CD4-positive, alpha-beta T cell treated with Interleukin-6 at 100 ng/mL for 8 hours (primary cell): ENCODE measurements around the gene NME7.
"Not testable (repeated sequence)": the region's sequence is repeated elsewhere in the genome, so short reads cannot be mapped to it uniquely, and the experiment has no call there.

ENCODE experiments used
- DNase-seq: peaks from one replicate; pipeline ENCODE4 v3.0.0-alpha.2; 2020; ENCODE audit warnings: mixed read lengths, low spot score

The NME7 gene, protein sequence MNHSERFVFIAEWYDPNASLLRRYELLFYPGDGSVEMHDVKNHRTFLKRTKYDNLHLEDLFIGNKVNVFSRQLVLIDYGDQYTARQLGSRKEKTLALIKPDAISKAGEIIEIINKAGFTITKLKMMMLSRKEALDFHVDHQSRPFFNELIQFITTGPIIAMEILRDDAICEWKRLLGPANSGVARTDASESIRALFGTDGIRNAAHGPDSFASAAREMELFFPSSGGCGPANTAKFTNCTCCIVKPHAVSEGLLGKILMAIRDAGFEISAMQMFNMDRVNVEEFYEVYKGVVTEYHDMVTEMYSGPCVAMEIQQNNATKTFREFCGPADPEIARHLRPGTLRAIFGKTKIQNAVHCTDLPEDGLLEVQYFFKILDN

DNA sequence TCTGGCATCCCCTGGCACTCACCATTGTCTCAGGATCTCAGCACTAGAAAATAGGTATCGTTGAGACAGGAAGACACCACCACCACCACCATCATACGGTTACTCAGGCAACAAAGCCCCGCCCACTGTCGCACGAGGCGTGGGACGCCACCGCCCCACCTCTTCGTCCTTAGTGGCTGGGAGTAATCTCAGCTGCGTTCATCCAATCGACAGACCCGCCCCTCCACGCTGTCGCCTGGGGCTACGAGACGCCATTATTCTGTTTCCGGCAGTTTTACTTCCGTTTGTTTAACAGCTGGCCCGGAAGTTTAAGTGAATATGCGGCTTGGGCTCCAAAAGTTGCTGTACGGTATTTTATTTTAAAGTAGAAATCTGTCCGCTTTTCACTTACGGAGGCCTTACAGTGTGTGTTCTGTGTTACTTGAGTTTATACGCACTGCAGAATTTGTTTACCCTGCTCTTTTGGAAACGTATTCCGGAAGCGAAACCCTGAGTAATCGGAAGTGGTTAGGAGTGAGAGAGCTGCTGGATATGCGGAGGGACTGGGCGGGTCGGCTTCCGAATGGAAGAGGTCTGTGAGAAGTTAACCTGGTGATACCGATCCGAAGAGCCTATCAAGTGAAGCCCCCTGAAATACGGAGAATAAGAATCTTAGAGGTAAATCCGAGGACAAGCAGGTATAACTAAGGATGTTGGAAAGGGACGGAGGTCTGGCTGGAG is at the start of gene NME7, which contains the start of gene BLZF1:
TSS of gene NME7 (minus strand) at position 112 of the 720 bp plus-strand sequence. CDS start at position 25, 87 bp downstream.
TSS of gene BLZF1 (plus strand) at position 510 of the 720 bp plus-strand sequence. CDS start 1,328 bp downstream, outside the sequence.
- peak; percentile 97 for DNase-seq

- DNase-seq = no peak
Measured at GRCh38 chr1:169414952-169415351, 47.4 kb upstream of the NME7 start.

DNA sequence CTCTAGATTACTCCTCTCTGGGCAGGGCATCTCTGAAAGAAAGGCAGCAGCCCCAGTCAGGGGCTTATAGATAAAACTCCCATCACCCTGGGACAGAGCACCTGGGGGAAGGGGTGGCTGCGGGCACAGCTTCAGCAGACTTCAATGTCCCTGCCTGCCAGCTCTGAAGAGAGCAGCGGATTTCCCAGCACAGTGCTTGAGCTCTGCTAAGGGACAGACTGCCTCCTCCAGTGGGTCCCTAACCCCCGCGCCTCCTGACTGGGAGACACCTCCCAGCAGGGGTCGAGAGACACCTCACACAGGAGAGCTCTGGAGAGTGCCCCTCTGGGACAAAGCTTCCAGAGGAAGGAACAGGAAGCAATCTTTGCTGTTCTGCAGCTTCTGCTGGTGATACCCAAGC is 40.7 kb upstream of the NME7 start:
- DNase-seq = not testable (repeated sequence)

GRCh38 chr1:169402578-169402977 is 35.0 kb upstream of the NME7 start:
- DNase-seq = not testable (repeated sequence)

DNA sequence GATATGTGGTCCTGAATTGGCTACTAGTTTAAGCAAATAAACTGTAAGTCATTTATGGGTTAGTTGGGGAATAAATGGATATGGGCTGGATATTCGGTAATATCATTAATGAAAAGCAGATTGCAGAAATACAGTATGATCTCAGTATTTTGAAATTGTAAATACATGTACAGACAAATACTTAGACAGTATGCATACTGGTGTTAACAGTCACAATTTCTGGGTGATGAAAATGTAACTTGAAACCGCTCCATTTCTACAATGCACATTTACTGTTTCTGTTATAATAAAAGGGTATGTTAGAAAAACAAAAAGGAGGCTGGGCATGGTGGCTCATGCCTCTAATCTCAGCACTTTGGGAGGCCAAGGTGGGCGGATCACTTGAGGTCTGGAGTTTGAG is 28.4 kb upstream of the NME7 start:
- no peak for DNase-seq

DNA sequence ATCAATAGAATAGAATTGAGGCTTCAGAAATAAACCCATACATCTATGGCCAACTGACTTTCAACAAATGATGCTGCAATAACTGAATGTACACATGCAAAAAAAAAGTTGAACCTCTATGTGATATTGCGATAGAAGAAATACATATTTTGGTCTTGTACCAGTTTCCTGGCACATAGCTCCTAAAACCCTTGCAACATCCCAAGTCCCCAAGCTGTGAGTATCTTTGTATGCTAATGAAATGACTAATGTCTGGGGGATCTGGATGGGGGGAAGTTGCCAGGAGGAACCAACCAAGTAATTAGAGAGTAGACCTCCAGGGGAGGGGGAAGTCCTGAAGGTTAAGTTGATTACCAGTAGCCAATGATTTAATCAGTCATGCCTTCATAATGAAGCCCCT is 24.8 kb upstream of the NME7 start:
- DNase-seq = no peak

- no peak for DNase-seq
Measured at GRCh38 chr1:169390303-169390702, 22.7 kb upstream of the NME7 start.

- no peak for DNase-seq
Measured at GRCh38 chr1:169387399-169387798, 19.8 kb upstream of the NME7 start.

GRCh38 chr1:169383449-169383848 is 15.9 kb upstream of the NME7 start:
- DNase-seq = no peak

DNA sequence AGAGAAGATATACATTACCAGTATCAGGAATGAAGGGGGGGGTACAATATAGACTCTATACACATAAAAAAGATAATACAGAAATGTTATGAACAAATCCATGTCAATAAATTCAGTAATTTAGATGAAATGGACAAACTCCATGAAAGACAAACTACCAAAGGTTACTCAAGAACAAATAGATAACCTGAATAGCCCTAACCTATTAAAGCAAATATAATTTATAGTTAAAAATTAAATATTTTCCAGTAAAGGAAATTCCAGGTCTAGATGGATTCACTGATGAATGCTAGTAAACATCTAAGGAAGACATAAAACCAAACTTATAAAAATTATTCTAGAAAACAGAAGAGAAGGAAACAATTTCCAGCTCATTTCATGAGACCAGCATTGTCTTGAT is 13.6 kb upstream of the NME7 start:
- no peak for DNase-seq

- DNase-seq = peak; percentile 8
Measured at GRCh38 chr1:169371404-169371803, 3.8 kb upstream of the NME7 start.

GRCh38 chr1:169368406-169368769 is 791 bp upstream of the NME7 start:
- DNase-seq = peak; percentile 3

DNA sequence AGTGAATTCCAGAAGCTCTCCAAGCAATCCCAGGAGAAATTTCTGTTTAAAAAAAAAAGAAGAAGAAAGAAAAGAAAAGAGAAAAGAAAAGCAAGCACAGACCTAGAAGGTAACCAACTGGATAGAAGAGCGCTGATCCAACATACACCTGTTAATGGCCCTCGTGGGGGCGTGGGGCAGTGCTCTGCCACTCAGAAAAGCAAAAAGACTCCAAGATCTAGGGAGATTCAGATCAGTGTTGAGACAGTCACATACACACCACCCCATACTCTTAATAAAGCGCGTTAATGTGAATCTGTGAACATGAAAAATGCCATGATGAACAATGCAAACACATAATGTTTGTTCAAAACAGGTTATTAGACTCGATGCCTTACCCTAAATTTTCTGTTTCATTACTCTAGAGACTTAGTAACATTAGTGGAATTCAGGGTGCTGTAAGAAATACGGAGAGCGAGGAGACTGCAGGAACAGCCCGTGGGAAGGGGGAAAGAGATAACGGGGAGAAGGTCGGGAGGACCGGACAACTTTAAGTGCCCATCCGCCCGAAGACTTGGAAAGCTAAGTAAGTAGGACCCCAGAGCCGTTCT is 406 bp downstream of the NME7 start:
- DNase-seq = no peak

- no peak for DNase-seq
Measured at GRCh38 chr1:169364948-169365347, 2.6 kb downstream of the NME7 start.

DNA sequence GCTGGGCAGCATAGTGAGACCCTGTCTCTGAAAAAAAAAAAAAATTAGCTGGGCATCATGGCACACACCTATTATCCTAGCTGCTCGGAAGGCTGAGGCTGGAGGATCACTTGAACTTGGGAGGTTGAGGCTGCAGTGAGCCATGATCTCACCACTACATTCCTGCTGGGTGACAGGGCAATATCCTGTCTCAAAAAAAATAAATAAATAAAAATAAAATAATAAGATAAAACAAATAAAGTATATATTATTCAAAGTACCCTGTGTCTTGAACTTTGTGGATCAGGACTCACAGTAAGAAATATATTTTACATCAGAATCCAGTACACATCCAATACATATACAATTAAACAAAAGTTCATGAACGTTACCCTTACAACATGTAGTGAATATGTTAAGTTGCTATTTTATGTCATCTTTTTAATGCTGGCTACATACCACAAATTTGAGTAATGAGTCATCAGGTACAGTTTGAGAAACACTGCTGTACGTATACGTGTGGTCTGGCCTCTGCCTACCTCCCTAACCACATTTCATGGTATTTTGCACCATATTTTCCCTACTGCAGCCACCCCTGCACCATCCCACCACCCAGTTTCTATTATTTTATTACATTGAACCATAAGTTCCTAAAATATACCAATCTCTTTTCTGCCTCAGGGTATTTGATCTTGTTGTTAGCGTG is 4.4 kb downstream of the NME7 start:
- DNase-seq = peak; percentile 3

DNA sequence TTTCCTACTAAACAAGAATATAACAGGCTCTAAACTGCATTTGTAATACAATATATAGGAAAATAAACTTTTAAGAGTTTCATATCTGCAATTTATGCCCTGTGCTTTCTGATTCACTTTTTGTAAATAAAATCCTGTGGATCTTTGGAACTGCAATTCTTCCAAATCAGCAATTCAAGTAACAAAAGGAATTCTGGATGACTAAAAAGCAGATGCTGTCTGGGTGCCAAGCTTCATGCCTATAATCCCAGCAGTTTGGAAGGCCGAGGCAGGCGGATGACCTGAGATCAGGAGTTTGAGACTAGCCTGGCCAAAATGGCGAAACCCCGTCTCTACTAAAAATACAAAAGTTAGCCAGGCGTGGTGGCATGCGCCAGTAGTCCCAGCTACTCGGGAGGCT is 6.3 kb downstream of the NME7 start:
- DNase-seq = no peak

- DNase-seq = no peak
Measured at GRCh38 chr1:169360415-169360814, 7.2 kb downstream of the NME7 start.

GRCh38 chr1:169348383-169349036 is 19.1 kb downstream of the NME7 start:
- peak; percentile 57 for DNase-seq

DNA sequence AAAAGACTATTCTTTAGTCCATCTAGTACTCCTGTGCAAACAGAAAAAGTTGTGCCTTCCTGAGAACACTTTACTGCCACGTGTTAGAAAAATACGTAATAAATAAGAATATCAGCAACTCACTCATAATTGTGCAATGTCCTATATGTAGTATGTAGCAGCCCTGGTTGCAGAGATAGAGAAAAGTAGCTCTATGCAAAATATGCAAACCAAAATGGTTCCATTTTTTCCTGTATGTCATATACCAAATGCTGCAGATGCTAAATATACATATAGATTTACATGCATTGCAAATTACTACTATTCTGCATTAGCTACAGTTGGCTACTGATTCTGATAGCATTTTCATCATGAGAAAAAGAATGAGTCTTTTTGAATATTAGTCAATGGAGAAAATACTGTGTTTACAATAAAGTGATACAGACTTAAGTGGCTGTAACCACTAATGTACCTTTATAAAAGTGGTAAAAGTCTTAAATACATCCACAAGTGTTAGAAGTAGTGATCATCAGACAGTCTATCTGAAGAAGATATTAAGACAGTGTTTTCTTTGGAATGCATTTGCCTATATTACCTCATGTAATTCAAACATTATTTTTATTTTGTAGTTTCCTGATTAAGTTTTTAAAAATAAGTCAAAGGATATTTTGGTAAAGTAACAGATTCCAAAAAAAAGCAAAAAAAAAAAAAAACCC is 19.8 kb downstream of the NME7 start:
- no peak for DNase-seq

DNA sequence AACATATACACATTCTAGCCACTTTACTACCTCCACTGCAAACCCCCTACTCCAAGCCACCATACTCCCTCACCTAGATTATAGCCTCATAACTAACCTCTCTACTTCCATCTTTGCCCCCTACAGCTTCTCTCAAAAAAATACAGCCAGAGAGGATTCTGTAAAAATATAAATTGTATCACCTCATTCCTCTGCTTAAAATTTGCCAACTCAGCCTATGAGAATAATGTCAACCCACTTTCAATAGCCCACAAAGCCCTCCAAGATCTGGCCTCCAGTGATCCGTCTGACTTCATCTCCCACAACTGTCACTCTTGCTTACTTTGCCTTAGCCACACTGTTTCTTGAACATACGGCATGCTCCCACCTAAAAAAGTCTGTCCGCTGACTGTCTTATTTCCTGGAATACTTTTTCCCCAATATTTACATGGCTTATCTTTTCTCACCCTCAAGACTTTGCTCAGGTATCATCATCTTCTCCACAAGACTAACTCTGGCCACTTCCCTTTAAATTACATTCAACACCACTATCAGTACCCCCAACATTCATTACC is 21.5 kb downstream of the NME7 start:
- no peak for DNase-seq

GRCh38 chr1:169345511-169345910 is 22.1 kb downstream of the NME7 start:
- DNase-seq = no peak
